Hematopoietic multipotent progenitor cell (in vitro differentiated cells): Measurements from ENCODE around the gene COL27A1. TPM values are rescaled to one million over a fixed set of nuclear protein-coding genes. Genes with fewer than 3 reads are reported as not detected.
"Not testable (repeated sequence)": the region's sequence is repeated elsewhere in the genome, so short reads cannot be mapped to it uniquely, and the experiment has no call there.

Source experiments
- DNase-seq, 3 donors: peaks; one replicate each; pipeline ENCODE4 v3.0.0-alpha.2; 2011 to 2015; ENCODE audit warnings: low read depth in 2 of 3, low spot score in 2 of 3
- total RNA-seq: library from RNA; depleted of rRNA; stranded (reverse); fragments of >200 nt; gene quantifications from one replicate; pipeline ENCODE4 v1.2.3, GENCODE V29; 2012

Gene COL27A1
- total RNA-seq, 1 donor, result 0.27 TPM

GRCh38 chr9:114331229-114332195 is 176.2 kb downstream of the COL27A1 start:
- not testable (repeated sequence) for DNase-seq

GRCh38 chr9:114332474-114333040 is 177.2 kb downstream of the COL27A1 start:
- DNase-seq, result not testable (repeated sequence)

GRCh38 chr9:114333718-114334117 is 178.4 kb downstream of the COL27A1 start:
- not testable (repeated sequence) for DNase-seq

GRCh38 chr9:114334490-114334889 is 179.2 kb downstream of the COL27A1 start:
- DNase-seq, result no peak

- no peak for DNase-seq
Measured at GRCh38 chr9:114335745-114336144, 180.4 kb downstream of the COL27A1 start.

- DNase-seq, result no peak
Measured at GRCh38 chr9:114336157-114336556, 180.8 kb downstream of the COL27A1 start.

GRCh38 chr9:114336699-114337395 is 181.5 kb downstream of the COL27A1 start:
- DNase-seq, result no peak

GRCh38 chr9:114338187-114338586 is 182.8 kb downstream of the COL27A1 start:
- no peak for DNase-seq

GRCh38 chr9:114339130-114339908 is 184.0 kb downstream of the COL27A1 start:
- DNase-seq, result peak; percentile 35 to 55 (median 37)

GRCh38 chr9:114341152-114341830 is 186.0 kb downstream of the COL27A1 start:
- DNase-seq, result no peak

GRCh38 chr9:114341991-114342390 is 186.7 kb downstream of the COL27A1 start:
- no peak for DNase-seq

GRCh38 chr9:114342755-114343440 is 187.6 kb downstream of the COL27A1 start:
- no peak for DNase-seq

GRCh38 chr9:114343471-114344187 is 188.3 kb downstream of the COL27A1 start:
- no peak for DNase-seq

- DNase-seq, result no peak
Measured at GRCh38 chr9:114344188-114344566, 188.8 kb downstream of the COL27A1 start.

GRCh38 chr9:114344692-114345091 is 189.4 kb downstream of the COL27A1 start:
- DNase-seq, result no peak

- DNase-seq, result no peak
Measured at GRCh38 chr9:114345493-114346065, 190.2 kb downstream of the COL27A1 start.

- no peak for DNase-seq
Measured at GRCh38 chr9:114346146-114346545, 190.8 kb downstream of the COL27A1 start.

- no peak for DNase-seq
Measured at GRCh38 chr9:114347675-114348074, 192.3 kb downstream of the COL27A1 start.
